ENCODE results near the gene SMAD5. TPM values are rescaled to one million over a fixed set of nuclear protein-coding genes. Genes with fewer than 3 reads are reported as not detected.

Gene SMAD5
- polyA plus RNA-seq (2012; ENCODE audit: insufficient read depth, insufficient read length) = 27.6 TPM

GRCh38 chr5:136132557-136133221 lies at the start of gene SMAD5:
Gene SMAD5, plus strand, starts transcription at chr5:136132845. Its CDS starts 20,916 bp downstream, at chr5:136153761.
- peak within 1 kb of the TSS; percentile 85 for H3K4me3 ChIP-seq (ENCODE audit: low read length)
- peak; percentile 76 for DNase-seq (ENCODE audit: low read depth, low spot score)

- no peak overlapping the region for H3K4me3 ChIP-seq (ENCODE audit: low read length)
- no peak for DNase-seq (ENCODE audit: low read depth, low spot score)
Observed at GRCh38 chr5:136084698-136085097, 47.9 kb upstream of the SMAD5 start.

GRCh38 chr5:136086783-136087566 lies 45.7 kb upstream of the SMAD5 start:
- H3K4me3 ChIP-seq (ENCODE audit: low read length) = no peak overlapping the region
- no peak for DNase-seq (ENCODE audit: low read depth, low spot score)

GRCh38 chr5:136087961-136088871 lies 44.4 kb upstream of the SMAD5 start:
- no peak overlapping the region for H3K4me3 ChIP-seq (ENCODE audit: low read length)
- no peak for DNase-seq (ENCODE audit: low read depth, low spot score)

- DNase-seq (ENCODE audit: low read depth, low spot score) = no peak
Observed at GRCh38 chr5:136089791-136090190, 42.9 kb upstream of the SMAD5 start.

GRCh38 chr5:136090319-136090718 lies 42.3 kb upstream of the SMAD5 start:
- DNase-seq (ENCODE audit: low read depth, low spot score) = no peak
- no peak overlapping the region for H3K4me3 ChIP-seq (ENCODE audit: low read length)

More at GRCh38 chr5:136089791-136090190, 42.9 kb upstream of the SMAD5 start:
- no peak overlapping the region for H3K4me3 ChIP-seq (ENCODE audit: low read length)

- no peak for DNase-seq (ENCODE audit: low read depth, low spot score)
- H3K4me3 ChIP-seq (ENCODE audit: low read length) = no peak overlapping the region
Observed at GRCh38 chr5:136094189-136094912, 38.3 kb upstream of the SMAD5 start.

- DNase-seq (ENCODE audit: low read depth, low spot score) = no peak
- no peak overlapping the region for H3K4me3 ChIP-seq (ENCODE audit: low read length)
Observed at GRCh38 chr5:136094913-136095641, 37.6 kb upstream of the SMAD5 start.

GRCh38 chr5:136098176-136098575 lies 34.5 kb upstream of the SMAD5 start:
- H3K4me3 ChIP-seq (ENCODE audit: low read length) = no peak overlapping the region
- DNase-seq (ENCODE audit: low read depth, low spot score) = no peak

GRCh38 chr5:136099870-136100269 lies 32.8 kb upstream of the SMAD5 start:
- DNase-seq (ENCODE audit: low read depth, low spot score) = no peak
- H3K4me3 ChIP-seq (ENCODE audit: low read length) = no peak overlapping the region

GRCh38 chr5:136101884-136102283 lies 30.8 kb upstream of the SMAD5 start:
- H3K4me3 ChIP-seq (ENCODE audit: low read length) = no peak overlapping the region
- DNase-seq (ENCODE audit: low read depth, low spot score) = no peak

- no peak for DNase-seq (ENCODE audit: low read depth, low spot score)
- no peak overlapping the region for H3K4me3 ChIP-seq (ENCODE audit: low read length)
Observed at GRCh38 chr5:136103118-136103517, 29.5 kb upstream of the SMAD5 start.

GRCh38 chr5:136104306-136104965 lies 28.2 kb upstream of the SMAD5 start:
- no peak for DNase-seq (ENCODE audit: low read depth, low spot score)
- no peak overlapping the region for H3K4me3 ChIP-seq (ENCODE audit: low read length)

GRCh38 chr5:136106351-136107031 lies 26.2 kb upstream of the SMAD5 start:
- DNase-seq (ENCODE audit: low read depth, low spot score) = no peak
- no peak overlapping the region for H3K4me3 ChIP-seq (ENCODE audit: low read length)

GRCh38 chr5:136108180-136108611 lies 24.4 kb upstream of the SMAD5 start:
- H3K4me3 ChIP-seq (ENCODE audit: low read length) = no peak overlapping the region
- no peak for DNase-seq (ENCODE audit: low read depth, low spot score)

GRCh38 chr5:136108766-136109165 lies 23.9 kb upstream of the SMAD5 start:
- no peak overlapping the region for H3K4me3 ChIP-seq (ENCODE audit: low read length)
- no peak for DNase-seq (ENCODE audit: low read depth, low spot score)

- DNase-seq (ENCODE audit: low read depth, low spot score) = no peak
- no peak overlapping the region for H3K4me3 ChIP-seq (ENCODE audit: low read length)
Observed at GRCh38 chr5:136109453-136110135, 23.1 kb upstream of the SMAD5 start.
